GM19239 (cell line): ENCODE data around the gene NFIA.

ENCODE experiments used
- DNase-seq: peaks from one replicate; pipeline ENCODE4 v3.0.0; 2011; ENCODE audit warnings: low spot score; ENCODE audit not compliant: insufficient read length
- FAIRE-seq: peaks from 2 replicates; lab custom pipeline; 2011; peaks lifted over from hg19 to GRCh38; lab: Jason Lieb, UNC

Gene NFIA

GRCh38 chr1:61282387-61282786 lies 200.0 kb downstream of the NFIA start:
- DNase-seq, result no peak
- FAIRE-seq, result no peak

- no peak for FAIRE-seq
- DNase-seq, result no peak
Measured at GRCh38 chr1:61284248-61284854, 202.0 kb downstream of the NFIA start.

- FAIRE-seq (no peak), DNase-seq (no peak)
Measured at GRCh38 chr1:61284936-61285335, 202.6 kb downstream of the NFIA start.

- DNase-seq (no peak), FAIRE-seq (no peak)
Measured at GRCh38 chr1:61285371-61285885, 203.1 kb downstream of the NFIA start.

GRCh38 chr1:61287014-61287413 lies 204.7 kb downstream of the NFIA start:
- no peak for DNase-seq
- FAIRE-seq, result no peak

- no peak for DNase-seq
- FAIRE-seq, result no peak
Measured at GRCh38 chr1:61287734-61288133, 205.4 kb downstream of the NFIA start.

- FAIRE-seq (no peak), DNase-seq (no peak)
Measured at GRCh38 chr1:61289232-61290098, 207.1 kb downstream of the NFIA start.

- DNase-seq (no peak), FAIRE-seq (no peak)
Measured at GRCh38 chr1:61290525-61290924, 208.2 kb downstream of the NFIA start.

GRCh38 chr1:61293197-61293596 lies 210.8 kb downstream of the NFIA start:
- DNase-seq (no peak), FAIRE-seq (no peak)

GRCh38 chr1:61293986-61294504 lies 211.7 kb downstream of the NFIA start:
- no peak for FAIRE-seq

GRCh38 chr1:61294930-61295329 lies 212.6 kb downstream of the NFIA start:
- no peak for FAIRE-seq
- no peak for DNase-seq

More at GRCh38 chr1:61293986-61294504, 211.7 kb downstream of the NFIA start:
- no peak for DNase-seq

- FAIRE-seq (no peak), DNase-seq (no peak)
Measured at GRCh38 chr1:61295818-61296537, 213.6 kb downstream of the NFIA start.

- DNase-seq (no peak), FAIRE-seq (no peak)
Measured at GRCh38 chr1:61297887-61298286, 215.5 kb downstream of the NFIA start.

- FAIRE-seq (no peak), DNase-seq (no peak)
Measured at GRCh38 chr1:61299463-61299862, 217.1 kb downstream of the NFIA start.

GRCh38 chr1:61300899-61301298 lies 218.5 kb downstream of the NFIA start:
- DNase-seq (no peak), FAIRE-seq (no peak)

- no peak for DNase-seq
- FAIRE-seq, result no peak
Measured at GRCh38 chr1:61301824-61302657, 219.7 kb downstream of the NFIA start.

GRCh38 chr1:61307422-61308142 lies 225.2 kb downstream of the NFIA start:
- DNase-seq (no peak), FAIRE-seq (no peak)

GRCh38 chr1:61310057-61310456 lies 227.7 kb downstream of the NFIA start:
- no peak for FAIRE-seq
- no peak for DNase-seq

- FAIRE-seq, result no peak
- no peak for DNase-seq
Measured at GRCh38 chr1:61310538-61310937, 228.2 kb downstream of the NFIA start.
